Neuronal stem cell (in vitro differentiated cells): ENCODE results near the gene PKD1L1.

ENCODE experiments used
- DNase-seq: peaks from one replicate; pipeline ENCODE4 v3.0.0-alpha.2; 2013; ENCODE audit warnings: low spot score
- H2AFZ ChIP-seq: one replicate; pipeline ENCODE4 v1.6.1; 2013; ENCODE audit warnings: mild to moderate bottlenecking, low read length, inconsistent platforms
- H2AK5ac ChIP-seq: 2 replicates; pipeline ENCODE4 v1.6.1; 2013; ENCODE audit warnings: low read depth, mild to moderate bottlenecking, inconsistent platforms, low read length, moderate library complexity, mixed read lengths
- H2BK120ac ChIP-seq: 2 replicates; pipeline ENCODE4 v1.6.1; 2013; ENCODE audit warnings: low read depth, mild to moderate bottlenecking, inconsistent platforms, low read length, moderate library complexity, mixed read lengths
- H2BK12ac ChIP-seq: one replicate; pipeline ENCODE4 v1.6.1; 2013; ENCODE audit warnings: low read length, inconsistent platforms
- H2BK15ac ChIP-seq: 2 replicates; pipeline ENCODE4 v1.6.1; 2013; ENCODE audit warnings: mild to moderate bottlenecking, low read length, inconsistent platforms, mixed read lengths
- H2BK5ac ChIP-seq: one replicate; pipeline ENCODE4 v1.6.1; 2013; ENCODE audit warnings: inconsistent platforms, mild to moderate bottlenecking, low read length, moderate library complexity
- H3K14ac ChIP-seq: one replicate; pipeline ENCODE4 v1.6.1; 2013; ENCODE audit warnings: low read length, inconsistent platforms
- H3K18ac ChIP-seq: 2 replicates; pipeline ENCODE4 v1.6.1; 2013; ENCODE audit warnings: low read length, inconsistent platforms
- H3K23ac ChIP-seq: 2 replicates; pipeline ENCODE4 v1.6.1; 2013; ENCODE audit warnings: low read depth, mild to moderate bottlenecking, mixed read lengths, low read length, inconsistent platforms; ENCODE audit not compliant: poor library complexity
- H3K27ac ChIP-seq: replicated peaks from 3 replicates; pipeline ENCODE4 v1.5.1; 2013; ENCODE audit warnings: low read length, inconsistent platforms
- H3K27me3 ChIP-seq, 3 experiments: 2 replicates each; pipeline ENCODE4 v1.6.1; 2013; ENCODE audit warnings: low read length in 3 of 3, mild to moderate bottlenecking in 2 of 3, inconsistent platforms in 1 of 3, low read depth in 1 of 3, mixed read lengths in 1 of 3, moderate library complexity in 1 of 3; ENCODE audit not compliant: control insufficient read depth in 3 of 3, insufficient read depth in 3 of 3
- H3K36me3 ChIP-seq, 2 donors: replicated peaks in 1 of 2; 2 replicates each; pipeline ENCODE4 v1.6.1; 2013; ENCODE audit warnings: low read length in 2 of 2; ENCODE audit not compliant: control insufficient read depth in 2 of 2, insufficient read depth in 2 of 2
- H3K4ac ChIP-seq: 2 replicates; pipeline ENCODE4 v1.6.1; 2013; ENCODE audit warnings: inconsistent platforms, mild to moderate bottlenecking, low read length, moderate library complexity
- H3K4me1 ChIP-seq, 2 donors: 1 replicate in 1 of 2; 2 replicates in 1 of 2; pipeline ENCODE4 v1.6.1; 2013; ENCODE audit warnings: low read length in 2 of 2, low read depth in 1 of 2; ENCODE audit not compliant: control insufficient read depth in 2 of 2, insufficient read depth in 1 of 2
- H3K4me2 ChIP-seq: one replicate; pipeline ENCODE4 v1.6.1; 2013; ENCODE audit warnings: mild to moderate bottlenecking, low read length, inconsistent platforms; ENCODE audit not compliant: insufficient read depth, poor library complexity, severe bottlenecking
- H3K4me3 ChIP-seq, 2 donors: 2 replicates each; pipeline ENCODE4 v1.5.1; 2013; ENCODE audit warnings: low read length in 2 of 2, mild to moderate bottlenecking in 2 of 2, inconsistent platforms in 1 of 2, moderate library complexity in 1 of 2
- H3K79me1 ChIP-seq: one replicate; pipeline ENCODE4 v1.6.1; 2013; ENCODE audit warnings: low read depth, mild to moderate bottlenecking, inconsistent platforms, low read length, moderate library complexity
- H3K9ac ChIP-seq: one replicate; pipeline ENCODE4 v1.6.1; 2013; ENCODE audit warnings: mild to moderate bottlenecking, low read depth, low read length, inconsistent platforms; ENCODE audit not compliant: poor library complexity
- H3K9me3 ChIP-seq, 2 donors: replicated peaks in 1 of 2; 2 replicates each; pipeline versions ENCODE3 to v1.6.1; 2013; ENCODE audit warnings: low read length in 2 of 2, mild to moderate bottlenecking in 2 of 2, inconsistent platforms in 1 of 2, low read depth in 1 of 2, mixed read lengths in 1 of 2, moderate library complexity in 1 of 2; ENCODE audit not compliant: control insufficient read depth in 2 of 2, insufficient read depth in 1 of 2
- H4K8ac ChIP-seq: one replicate; pipeline ENCODE4 v1.6.1; 2013; ENCODE audit warnings: low read depth, mild to moderate bottlenecking, inconsistent platforms, low read length, moderate library complexity
- H4K91ac ChIP-seq: one replicate; pipeline ENCODE4 v1.6.1; 2013; ENCODE audit warnings: low read length, low read depth, mild to moderate bottlenecking, inconsistent platforms; ENCODE audit not compliant: poor library complexity
- WGBS, 2 donors: extraction: QIAGEN DNeasy Blood & Tissue Kit; methylation state at CpG; one replicate each; pipeline ENCODE4 v1.1.7; 2013; ENCODE audit warnings: missing lambda C conversion rate in 2 of 2, mixed read lengths in 1 of 2; ENCODE audit not compliant: insufficient read length in 2 of 2, insufficient replicate concordance in 1 of 2; ENCODE audit errors: extremely low coverage in 2 of 2; 5-methylcytosine and 5-hydroxymethylcytosine counted together

PKD1L1 gene

DNA sequence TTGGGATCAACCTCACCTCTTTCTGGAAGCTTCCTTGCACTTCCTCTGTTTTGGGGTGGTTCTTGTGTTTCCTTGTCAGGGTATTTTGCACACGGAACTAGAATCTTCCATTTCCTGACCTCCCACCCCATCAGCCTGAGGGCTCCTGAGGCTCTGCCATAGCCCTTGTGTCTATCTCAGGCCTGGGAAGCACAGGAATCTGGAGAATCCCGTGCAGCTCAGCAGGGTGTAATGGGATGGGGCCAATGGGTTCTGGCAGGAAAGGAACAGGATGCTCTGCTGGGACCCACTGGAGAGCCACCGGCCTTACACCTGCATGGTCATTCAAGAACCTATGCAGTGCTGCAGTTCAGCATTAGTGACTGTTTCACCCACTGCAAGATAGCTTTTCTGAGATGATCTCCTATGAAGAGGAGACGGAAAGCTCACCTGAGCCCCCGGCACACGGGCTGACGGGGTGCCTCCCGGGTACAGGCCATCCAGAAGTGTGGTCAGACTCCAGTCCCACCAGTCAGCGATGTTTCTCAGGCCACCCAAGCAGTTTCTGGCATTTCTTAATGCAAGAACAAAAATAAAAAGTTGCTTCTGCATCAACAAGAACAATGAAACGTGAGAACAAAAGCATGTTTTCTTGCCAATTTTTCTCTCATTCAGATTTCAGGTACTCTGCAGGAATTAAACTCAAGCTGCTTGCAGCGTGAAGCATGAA, 133.2 kb downstream of the PKD1L1 start:
- no peak overlapping the region for H3K14ac ChIP-seq
- no peak overlapping the region for H3K4ac ChIP-seq
- H4K8ac ChIP-seq: no peak overlapping the region
- no peak overlapping the region for H2AFZ ChIP-seq
- no peak overlapping the region for H3K9ac ChIP-seq
- no peaks in the 10 kb centered on the region for H3K79me1 ChIP-seq
- no peak for DNase-seq
- H3K27ac ChIP-seq: no peak overlapping the region
- no peak overlapping the region for H3K4me2 ChIP-seq
- H4K91ac ChIP-seq: no peak overlapping the region
- H3K4me1 ChIP-seq: peaks cover 0 to 3% of the 10 kb centered on the region in 2 donors
- no peak overlapping the region for H2BK120ac ChIP-seq
- no peak overlapping the region for H3K4me3 ChIP-seq
- H3K27me3 ChIP-seq: no peaks in the 10 kb centered on the region
- H3K36me3 ChIP-seq: no peaks in the 10 kb centered on the region
- no peak overlapping the region for H2BK15ac ChIP-seq
- H2BK12ac ChIP-seq: no peak overlapping the region
- H3K18ac ChIP-seq: no peak overlapping the region
- H2AK5ac ChIP-seq: no peak overlapping the region
- no CpG with 5 or more reads among the region's 11 CpGs for WGBS, 2 donors
- H2BK5ac ChIP-seq: no peak overlapping the region
- H3K9me3 ChIP-seq: no peaks in the 10 kb centered on the region
- H3K23ac ChIP-seq: no peak overlapping the region

DNA sequence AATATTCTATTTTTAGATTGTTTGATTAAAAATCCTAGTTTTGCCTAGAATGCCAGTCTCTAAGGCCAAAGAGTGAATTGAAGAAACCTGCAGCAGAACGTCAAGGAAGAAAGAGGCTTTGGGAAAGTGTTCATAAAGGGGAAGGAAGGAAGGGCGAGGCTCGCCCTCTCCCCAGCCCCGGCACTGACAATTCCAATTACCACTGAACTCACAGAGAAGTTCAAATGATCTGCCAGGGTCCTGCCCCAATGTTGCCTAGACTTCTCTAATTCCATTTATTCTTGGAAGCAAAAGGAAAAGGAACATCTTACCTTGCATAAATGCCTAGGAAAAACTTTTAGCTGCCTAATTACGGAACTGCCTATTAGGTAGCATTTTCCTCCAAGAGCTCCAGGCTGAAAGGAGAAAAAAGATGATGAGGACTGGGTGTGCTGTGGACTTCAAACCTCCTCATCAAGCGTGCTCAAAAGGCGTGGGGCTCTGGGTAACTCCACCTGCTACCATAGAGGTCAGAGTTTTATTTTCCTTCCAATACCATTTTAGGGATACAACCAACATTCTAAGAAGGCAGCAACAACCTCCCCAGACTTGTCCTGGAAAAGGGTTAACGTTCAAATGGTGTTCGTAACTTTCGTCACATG, 134.5 kb downstream of the PKD1L1 start:
- H2BK120ac ChIP-seq: no peak overlapping the region
- no CpG with 5 or more reads among the region's 10 CpGs for WGBS, 2 donors
- H3K79me1 ChIP-seq: no peaks in the 10 kb centered on the region

DNA sequence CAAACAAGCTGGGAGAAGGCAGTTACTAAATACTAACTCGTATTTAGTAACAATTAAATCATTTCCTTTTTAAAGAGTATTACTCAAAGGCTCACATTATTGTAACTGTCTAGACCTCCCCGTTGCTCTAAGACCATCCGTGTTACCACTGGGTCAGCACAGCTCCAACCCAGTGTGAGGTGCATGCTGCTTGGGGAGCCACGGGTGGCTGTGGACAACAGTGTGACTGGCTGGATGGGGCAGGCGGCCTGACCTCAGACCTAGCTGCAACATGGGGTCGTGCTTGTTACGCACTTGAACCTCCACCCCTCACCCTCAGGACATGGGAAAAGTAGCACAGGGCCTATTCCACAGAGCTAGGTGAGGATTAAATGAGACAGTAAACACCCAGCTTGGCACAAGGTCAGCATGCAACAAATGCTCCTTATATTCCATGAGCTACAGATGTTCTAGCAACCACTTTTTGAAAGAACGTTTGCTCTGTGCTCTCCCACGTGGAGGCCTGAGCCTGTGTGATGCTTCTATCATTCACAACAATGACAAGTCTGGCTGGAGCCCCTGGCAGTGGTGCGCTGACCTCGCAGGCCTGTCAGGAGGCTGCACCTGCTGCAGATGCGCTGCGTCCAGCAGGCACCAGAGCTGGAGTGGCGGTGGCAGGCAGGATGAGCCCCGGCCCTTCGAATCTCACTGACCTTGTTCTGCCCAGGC, 135.7 kb downstream of the PKD1L1 start:
- H2BK5ac ChIP-seq: no peak overlapping the region
- no peak overlapping the region for H4K8ac ChIP-seq
- H2BK120ac ChIP-seq: no peak overlapping the region
- no peak overlapping the region for H2AK5ac ChIP-seq
- peaks cover 0 to 3% of the 10 kb centered on the region in 2 donors for H3K4me1 ChIP-seq
- H3K27me3 ChIP-seq: no peaks in the 10 kb centered on the region
- H2BK15ac ChIP-seq: no peak overlapping the region
- no peak overlapping the region for H3K23ac ChIP-seq
- H4K91ac ChIP-seq: no peak overlapping the region
- H3K9me3 ChIP-seq: no peaks in the 10 kb centered on the region
- H3K4ac ChIP-seq: no peak overlapping the region
- peak overlapping the region in 1 of 2 donors; percentile 45 for H3K4me3 ChIP-seq
- no peak for DNase-seq
- H3K18ac ChIP-seq: no peak overlapping the region
- no peak overlapping the region for H2BK12ac ChIP-seq
- no peaks in the 10 kb centered on the region for H3K36me3 ChIP-seq
- no peak overlapping the region for H3K9ac ChIP-seq
- no peak overlapping the region for H3K27ac ChIP-seq
- no peak overlapping the region for H3K14ac ChIP-seq
- WGBS, 2 donors: no CpG with 5 or more reads among the region's 16 CpGs
- no peak overlapping the region for H2AFZ ChIP-seq
- H3K4me2 ChIP-seq: no peak overlapping the region
- no peaks in the 10 kb centered on the region for H3K79me1 ChIP-seq

More for the DNA sequence above, 134.5 kb downstream of the PKD1L1 start:
- Histone ChIP-seq H3K4me3 (no peak overlapping the region), H3K18ac (no peak overlapping the region), H3K36me3 (no peaks in the 10 kb centered on the region), H2BK5ac (no peak overlapping the region), H3K27me3 (no peaks in the 10 kb centered on the region), H3K9ac (no peak overlapping the region), H3K9me3 (no peaks in the 10 kb centered on the region), H3K4me2 (no peak overlapping the region), H2BK12ac (no peak overlapping the region), H3K14ac (no peak overlapping the region), H4K8ac (no peak overlapping the region), H2BK15ac (no peak overlapping the region), H4K91ac (no peak overlapping the region), H3K4ac (no peak overlapping the region), H3K23ac (no peak overlapping the region), H2AFZ (no peak overlapping the region), H3K4me1 (peaks cover 0 to 3% of the 10 kb centered on the region in 2 donors), H3K27ac (no peak overlapping the region), H2AK5ac (no peak overlapping the region)
- no peak for DNase-seq
